ENCODE results near the gene LAMP1.
"Not testable (repeated sequence)": the region's sequence is repeated elsewhere in the genome, so short reads cannot be mapped to it uniquely, and the experiment has no call there.

Gene LAMP1

GRCh38 chr13:113360446-113360845, 63.4 kb downstream of the LAMP1 start:
- no peak for DNase-seq

DNA sequence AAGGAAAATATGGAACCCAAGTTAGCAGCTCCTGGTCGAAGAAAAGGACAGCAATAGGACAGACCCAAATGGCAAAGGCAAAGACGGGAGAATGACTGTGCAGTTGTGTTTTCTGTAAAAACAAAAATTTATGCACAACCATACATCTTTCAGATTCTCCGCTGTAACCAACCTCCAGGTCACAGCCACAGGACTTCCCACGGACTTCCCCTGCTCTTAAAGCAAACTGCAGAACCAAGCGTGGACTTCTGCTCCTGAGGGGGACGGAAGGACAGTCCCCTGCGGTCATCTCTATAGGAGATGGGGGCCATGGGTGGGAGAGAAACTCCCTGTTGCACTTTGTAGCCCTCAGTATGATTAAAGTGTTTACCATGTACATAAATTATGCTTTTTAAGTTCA, 64.4 kb downstream of the LAMP1 start:
- no peak for DNase-seq

DNA sequence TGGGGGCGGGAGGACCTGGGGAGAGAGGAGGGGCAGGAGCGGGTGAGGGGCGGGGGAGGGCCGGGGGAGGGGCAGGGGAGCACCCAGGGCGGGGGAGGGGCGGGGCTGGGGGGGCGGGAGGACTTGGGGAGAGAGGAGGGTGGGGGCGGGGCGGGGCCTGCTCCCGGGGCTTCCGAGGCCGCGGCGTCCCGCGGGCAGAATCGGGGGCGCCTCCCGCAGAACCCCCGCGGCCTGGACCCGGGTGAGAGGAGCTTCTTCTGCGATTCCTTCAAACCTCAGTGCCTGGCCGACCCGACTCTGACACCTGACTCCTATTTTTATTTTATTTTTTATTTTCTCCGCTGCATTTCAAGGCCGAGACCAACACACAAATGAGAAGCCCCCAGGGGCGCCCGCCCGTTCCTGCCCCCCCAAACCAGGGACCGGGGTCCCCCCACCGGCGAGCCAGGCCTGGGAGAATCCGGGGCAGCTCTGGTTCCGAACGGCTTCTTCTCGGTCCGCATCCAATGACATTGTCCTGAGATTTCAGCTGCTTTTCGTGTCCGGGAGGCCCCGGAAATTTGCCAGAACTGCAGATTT, 67.4 kb downstream of the LAMP1 start:
- DNase-seq: no peak

- no peak for DNase-seq
Observed at GRCh38 chr13:113364901-113365582, 68.0 kb downstream of the LAMP1 start.

DNA sequence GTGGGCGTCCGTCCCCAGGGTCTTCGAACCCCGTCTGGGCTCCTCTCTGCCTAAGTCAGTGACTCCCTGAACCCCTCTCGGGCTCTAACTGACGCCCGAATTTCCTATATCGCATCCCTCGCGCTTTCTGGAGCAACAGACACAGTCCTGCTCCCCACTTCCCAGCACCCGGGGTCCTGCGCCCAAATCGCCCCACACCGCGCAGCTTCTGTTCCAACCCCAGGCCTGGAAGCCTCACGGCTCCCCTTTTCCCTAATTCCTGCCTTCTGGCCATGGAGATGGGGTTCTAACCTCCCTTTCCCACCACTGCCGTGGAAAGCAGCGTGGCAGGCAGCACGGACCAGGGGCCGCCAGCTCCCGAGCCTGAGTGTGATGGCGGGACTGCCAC, 68.5 kb downstream of the LAMP1 start:
- no peak for DNase-seq

DNA sequence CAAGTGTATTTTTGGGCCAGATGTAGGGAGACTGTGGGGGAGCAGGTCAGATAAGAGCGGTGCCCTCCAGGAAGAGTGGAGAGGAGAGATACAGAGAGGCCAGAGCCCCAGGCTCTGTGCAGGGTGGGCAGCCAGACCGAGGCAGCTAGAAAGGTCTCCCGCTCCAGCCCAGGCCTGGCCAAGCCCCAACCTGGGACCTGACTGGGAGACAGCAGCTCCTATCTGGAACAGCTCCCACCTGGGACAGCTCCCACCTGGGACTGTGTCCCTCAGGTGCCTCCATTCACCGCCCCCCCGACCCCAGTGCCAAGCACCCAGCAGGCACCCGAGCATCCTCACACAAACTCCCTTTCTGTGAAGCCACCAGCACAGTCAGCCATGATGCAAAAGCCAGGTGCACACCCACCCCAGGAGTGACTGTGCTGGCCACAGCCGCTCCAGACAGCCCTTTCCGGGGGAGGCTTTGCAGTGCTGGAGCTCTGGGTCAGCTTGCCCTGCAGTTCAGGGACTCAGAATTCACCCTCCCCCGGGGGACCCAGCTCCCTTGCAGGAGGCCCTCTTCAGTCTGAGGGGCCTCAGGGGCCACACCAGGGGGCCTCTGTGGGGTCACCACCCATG, 69.0 kb downstream of the LAMP1 start:
- DNase-seq: no peak

GRCh38 chr13:113367020-113367560, 70.1 kb downstream of the LAMP1 start:
- no peak for DNase-seq

- DNase-seq: no peak
Observed at GRCh38 chr13:113367771-113368170, 70.7 kb downstream of the LAMP1 start.

- not testable (repeated sequence) for DNase-seq
Observed at GRCh38 chr13:113368353-113368752, 71.3 kb downstream of the LAMP1 start.

GRCh38 chr13:113369189-113369588, 72.2 kb downstream of the LAMP1 start:
- no peak for DNase-seq

DNA sequence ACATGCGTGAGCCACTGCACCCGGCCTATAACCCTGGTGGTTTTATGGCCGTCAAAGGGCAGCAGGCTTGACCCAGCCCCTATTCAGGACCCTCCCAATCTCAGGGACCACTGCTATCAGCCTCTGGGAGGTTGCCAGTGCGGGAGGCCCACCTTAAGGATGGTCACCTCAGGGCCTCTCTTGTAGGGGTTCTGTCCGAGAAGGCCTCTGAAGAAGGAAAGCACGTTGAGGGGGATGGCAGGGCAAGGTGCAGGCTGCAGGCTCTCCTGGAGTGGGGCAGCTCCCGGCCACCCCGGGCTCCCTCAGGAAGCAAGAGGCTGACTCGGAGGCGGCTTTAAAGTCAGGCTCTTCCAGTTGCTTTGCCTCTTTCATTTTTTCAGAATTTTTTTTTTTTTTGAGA, 72.8 kb downstream of the LAMP1 start:
- DNase-seq: no peak

DNA sequence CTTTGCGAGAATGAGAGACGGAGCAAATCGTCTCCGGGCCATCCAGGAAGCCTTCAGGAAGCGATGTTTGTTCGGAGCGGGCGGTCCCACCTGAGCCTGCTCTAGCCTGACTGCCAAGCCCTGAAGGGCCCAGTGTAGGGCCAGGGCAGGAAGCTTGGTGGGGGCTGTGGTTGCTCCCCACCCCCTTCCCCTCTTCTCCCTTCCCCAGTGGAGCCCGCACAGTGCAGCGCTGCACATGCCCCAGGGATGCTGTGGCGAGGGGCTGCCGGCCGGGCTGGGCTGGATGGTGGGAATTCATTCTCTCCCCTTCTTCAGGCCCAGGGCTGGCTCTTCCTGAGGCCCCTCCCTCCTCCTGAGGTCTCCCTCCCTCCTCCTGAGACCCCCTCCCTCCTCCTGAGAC, 74.0 kb downstream of the LAMP1 start:
- DNase-seq: no peak

GRCh38 chr13:113371701-113372100, 74.7 kb downstream of the LAMP1 start:
- not testable (repeated sequence) for DNase-seq

Data from stimulated activated CD4-positive, alpha-beta T cell treated with anti-CD3 and anti-CD28 coated beads, Interleukin-15, amount 100 ng/mL, for 24 hours (primary cell).